Activated gamma-delta T cell treated with Interleukin-2 at 50 U/mL for 16 hours (primary cell): ENCODE results near the gene MEF2C.
"Not testable (repeated sequence)": the region's sequence is repeated elsewhere in the genome, so short reads cannot be mapped to it uniquely, and the experiment has no call there.

ENCODE experiments used
- DNase-seq: peaks from one replicate; pipeline ENCODE4 v3.0.0-alpha.2; 2020

The MEF2C gene

DNA sequence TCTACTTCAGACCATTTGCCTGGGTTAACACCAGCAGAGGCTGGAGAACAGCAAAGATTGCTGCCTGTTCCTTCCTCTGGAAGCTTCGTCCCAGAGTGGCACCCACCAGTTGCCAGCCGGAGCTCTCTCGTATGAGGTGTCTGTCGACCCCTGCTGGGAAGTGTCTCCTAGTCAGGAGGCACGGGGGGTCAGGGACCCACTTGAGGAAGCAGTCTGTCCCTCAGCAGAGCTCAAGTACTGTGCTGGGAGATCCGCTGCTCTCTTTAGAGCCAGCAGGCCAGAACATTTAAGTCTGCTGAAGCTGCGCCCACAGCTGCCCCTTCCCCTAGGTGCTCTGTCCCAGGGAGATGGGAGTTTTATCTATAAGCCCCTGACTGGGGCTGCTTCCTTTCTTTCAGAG is 84.1 kb downstream of the MEF2C start:
- not testable (repeated sequence) for DNase-seq

DNA sequence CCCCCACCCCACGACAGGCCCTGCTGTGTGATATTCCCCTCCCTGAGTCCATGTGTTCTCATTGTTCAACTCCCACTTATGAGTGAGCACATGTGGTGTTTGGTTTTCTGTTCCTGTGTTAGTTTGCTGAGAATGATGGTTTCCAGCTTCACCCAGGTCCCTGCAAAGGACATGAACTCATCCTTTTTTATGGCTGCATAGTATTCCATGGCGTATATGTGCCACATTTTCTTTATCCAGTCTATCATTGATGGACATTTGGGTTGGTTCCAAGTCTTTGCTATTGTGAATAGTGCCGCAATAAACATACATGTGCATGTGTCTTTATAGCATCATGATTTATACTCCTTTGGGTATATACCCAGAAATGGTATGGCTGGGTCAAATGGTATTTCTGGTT is 89.2 kb downstream of the MEF2C start:
- DNase-seq = not testable (repeated sequence)

DNA sequence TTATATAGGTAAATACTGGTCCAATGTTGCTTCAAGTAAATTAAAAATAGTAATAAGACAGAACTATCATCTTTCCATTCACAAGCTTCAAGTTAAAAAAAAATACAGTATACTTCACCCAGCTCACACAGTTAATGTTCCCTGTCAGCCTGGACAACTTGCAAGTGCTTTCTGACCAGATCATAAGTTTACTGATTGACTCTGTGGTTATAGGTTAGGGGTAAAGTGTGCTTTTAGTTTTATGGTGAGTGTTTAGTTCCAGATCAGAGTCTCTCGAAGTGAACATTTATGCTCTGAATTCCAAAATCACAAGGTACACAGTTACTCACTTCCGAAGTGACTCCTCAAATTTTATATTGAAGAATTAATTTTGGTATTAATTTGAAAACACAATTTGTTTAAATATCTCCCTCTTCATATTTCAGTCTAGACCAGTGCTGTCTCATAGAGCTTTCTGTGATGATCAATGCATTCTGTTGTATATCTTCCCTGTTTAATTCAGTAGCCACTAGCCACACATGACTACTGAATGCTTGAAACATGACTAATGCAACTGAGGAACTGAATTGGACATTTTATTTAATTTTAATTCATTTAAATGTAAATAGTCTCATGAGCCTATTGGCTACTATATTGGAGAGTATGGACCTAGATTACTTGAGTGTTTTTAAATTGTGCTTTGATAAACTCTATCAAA is 90.7 kb downstream of the MEF2C start:
- DNase-seq = no peak

DNA sequence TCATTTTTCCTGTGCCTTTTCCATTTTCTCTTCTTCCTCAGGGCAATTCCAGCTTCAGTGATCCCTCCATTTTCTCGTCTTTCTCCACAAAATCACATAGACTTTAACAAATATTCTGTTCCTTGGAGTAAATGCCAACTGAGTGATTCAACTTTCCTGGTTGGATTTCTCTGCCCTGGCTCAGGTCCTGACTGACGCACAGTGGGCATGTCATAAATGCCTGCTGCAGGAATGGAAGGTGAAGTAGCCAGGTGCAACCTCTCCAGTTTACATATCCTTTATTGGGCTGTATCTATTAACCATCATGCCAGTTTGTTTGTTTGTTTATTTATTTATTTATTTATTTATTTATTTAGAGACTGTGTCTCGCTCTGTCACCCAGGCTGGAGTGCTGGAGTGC is 95.1 kb downstream of the MEF2C start:
- DNase-seq = no peak

DNA sequence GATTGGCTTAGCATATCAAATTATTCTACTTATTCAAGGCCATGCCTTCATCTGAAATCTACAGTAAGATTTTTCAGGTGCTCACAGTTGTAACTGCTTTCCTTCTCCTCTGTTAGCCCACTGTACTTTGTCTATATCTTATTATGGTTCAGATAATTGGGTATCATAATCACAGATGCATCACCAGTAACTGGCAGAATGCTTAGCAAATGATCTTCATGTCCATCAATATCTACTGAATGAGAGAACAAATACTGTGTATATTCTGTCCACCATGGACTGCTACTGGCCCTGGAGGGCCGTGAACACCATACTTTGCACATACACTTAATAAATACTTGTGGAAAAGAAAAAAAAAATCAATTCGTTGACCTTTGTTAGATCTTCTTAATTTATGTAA is 96.2 kb downstream of the MEF2C start:
- DNase-seq = no peak

DNA sequence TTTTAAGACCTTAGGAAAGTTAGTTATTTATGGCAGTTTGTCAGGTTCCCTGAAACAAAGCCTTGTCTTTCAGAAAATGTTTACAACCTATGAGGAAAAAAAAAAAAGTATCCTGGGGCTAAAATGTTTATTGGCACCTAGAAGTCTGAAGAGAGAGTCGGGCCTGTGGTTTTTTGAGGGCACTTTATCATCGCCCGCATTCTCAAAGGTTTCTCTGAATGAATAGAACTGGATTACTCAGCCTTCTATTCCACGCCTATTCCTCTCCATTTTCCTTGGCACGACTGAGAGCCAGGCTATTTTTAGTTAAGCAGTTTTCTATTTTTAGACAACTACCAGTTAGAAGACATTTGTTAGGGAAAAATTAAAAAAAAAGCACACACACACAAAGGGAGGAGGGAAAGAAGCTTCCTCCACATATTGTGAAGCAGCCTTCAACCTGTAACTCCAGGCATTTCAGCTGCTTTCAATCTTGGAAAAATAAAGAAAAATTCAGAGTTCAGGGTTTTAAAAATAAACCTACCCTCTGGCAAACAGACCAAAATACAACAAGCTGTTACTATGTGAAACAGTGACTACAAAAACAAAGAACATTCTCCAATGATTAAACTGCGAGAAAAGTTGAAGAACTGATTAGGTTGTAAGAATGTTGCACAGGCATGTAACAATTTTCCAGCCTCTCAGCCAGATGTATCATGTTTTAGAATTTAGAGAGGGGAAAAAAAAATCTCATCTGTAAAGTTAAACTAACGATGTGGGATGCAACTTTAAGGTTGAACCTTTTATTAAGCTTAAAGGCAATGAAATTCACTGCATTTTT is 97.0 kb downstream of the MEF2C start:
- no peak for DNase-seq

DNA sequence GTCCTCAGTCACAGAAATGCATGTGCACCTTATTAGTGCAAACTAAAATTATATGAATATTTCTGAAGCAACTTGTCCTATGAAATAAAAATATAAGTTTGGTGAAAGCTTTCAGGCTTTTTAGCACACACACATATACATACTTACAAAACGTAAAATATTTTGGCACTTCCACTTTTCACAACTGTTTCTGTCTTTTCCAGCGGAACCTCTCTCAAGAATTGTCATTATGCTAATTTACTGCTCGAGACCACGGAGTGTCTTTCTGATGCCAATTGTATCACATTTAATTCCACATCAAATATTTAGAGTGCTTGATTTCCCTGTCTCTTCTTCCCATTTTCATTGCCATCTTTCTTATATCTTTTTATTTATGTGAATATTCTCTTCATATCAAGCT is 100.4 kb downstream of the MEF2C start:
- DNase-seq = no peak

DNA sequence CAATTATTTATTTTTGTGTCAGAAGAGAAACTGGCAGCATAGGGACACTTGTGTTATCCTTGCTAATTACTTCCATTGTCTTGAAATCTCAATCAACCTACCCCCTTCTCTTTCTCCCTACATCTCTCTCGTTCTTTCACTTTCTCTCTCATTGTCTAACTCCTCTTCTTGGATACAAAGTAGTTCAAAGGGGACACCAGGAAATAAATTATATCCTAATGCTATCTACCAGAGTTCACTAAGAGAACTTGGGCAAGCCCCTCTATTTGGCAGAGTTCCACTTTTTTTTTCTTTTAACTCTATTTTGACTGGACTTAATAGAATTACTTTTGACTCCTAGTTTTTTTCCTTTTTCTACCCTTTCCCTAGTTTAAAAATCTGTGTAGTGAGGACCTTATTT is 102.2 kb downstream of the MEF2C start:
- DNase-seq = no peak

DNA sequence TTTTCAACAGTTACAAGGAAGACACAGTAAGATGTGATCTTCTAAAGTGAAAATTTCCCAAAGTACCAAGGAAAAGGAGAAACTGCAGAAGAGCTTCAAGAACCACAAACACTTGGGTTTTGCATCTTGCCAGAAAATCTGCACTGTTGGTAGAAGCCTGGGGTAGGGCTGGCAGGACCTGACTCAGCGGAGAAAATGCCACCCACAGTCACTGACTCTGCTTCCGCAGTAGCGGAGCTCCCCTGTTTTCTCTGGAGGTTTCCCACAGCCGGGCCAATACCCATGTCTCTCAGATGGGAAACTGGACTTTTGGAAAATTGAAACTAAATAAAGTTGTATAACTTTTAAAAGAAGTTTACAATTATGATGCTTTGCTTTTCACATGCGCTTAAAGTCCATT is 104.2 kb downstream of the MEF2C start:
- no peak for DNase-seq

DNA sequence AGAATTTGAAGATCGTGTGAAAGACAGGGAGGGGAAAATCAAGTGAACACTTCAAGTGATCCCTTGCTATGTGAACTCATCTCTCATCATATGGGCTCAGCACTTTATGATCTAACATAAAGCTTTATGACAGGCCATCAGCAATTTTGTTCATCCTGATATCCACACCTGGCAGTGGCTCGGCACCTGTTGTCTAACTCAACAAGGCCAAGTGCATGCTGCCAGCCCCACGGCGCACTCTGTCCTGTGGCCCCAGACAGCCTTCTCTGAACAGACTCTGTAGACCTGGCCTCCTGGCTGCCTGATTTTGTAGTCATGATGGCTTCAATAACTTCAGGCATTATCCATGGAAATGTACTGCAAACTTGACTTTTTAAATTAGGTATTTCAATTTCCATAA is 106.3 kb downstream of the MEF2C start:
- no peak for DNase-seq

DNA sequence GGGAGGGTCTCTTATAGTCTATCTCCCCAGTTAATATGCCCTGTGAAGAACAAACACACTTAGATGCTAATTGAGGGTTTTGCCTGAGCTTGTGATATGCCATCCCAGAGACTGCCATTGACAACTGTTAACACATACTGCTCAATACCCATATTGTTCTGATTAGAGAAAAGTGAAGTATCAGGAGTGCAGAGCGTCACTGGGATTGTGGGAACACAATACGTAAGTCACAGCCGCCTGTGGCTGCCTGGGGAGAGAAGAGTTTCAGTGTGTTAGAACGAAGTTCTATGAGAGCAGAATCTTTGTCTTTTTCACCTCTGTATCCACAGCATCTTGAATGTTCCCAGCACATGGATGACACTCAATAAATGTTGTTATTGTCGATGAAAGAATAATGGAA is 110.2 kb downstream of the MEF2C start:
- DNase-seq = no peak

DNA sequence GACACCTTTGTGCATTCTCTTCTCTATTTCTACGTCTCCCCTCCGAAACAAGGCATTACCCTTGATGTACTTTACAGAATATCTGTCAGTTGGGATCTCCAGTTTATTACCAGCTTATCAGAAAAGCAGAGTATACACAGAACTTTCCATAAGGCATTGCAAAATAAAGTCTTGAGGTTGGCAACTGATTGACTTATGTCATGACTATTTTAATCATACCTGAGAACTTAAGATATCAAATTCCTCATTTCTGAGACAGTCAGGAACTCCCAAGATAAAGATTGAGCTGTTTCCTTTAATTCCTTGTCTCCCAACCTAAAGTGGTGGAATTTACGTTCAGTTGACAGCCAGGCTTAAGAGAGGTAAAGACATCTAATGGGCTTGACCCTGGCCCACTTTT is 110.9 kb downstream of the MEF2C start:
- DNase-seq = no peak

DNA sequence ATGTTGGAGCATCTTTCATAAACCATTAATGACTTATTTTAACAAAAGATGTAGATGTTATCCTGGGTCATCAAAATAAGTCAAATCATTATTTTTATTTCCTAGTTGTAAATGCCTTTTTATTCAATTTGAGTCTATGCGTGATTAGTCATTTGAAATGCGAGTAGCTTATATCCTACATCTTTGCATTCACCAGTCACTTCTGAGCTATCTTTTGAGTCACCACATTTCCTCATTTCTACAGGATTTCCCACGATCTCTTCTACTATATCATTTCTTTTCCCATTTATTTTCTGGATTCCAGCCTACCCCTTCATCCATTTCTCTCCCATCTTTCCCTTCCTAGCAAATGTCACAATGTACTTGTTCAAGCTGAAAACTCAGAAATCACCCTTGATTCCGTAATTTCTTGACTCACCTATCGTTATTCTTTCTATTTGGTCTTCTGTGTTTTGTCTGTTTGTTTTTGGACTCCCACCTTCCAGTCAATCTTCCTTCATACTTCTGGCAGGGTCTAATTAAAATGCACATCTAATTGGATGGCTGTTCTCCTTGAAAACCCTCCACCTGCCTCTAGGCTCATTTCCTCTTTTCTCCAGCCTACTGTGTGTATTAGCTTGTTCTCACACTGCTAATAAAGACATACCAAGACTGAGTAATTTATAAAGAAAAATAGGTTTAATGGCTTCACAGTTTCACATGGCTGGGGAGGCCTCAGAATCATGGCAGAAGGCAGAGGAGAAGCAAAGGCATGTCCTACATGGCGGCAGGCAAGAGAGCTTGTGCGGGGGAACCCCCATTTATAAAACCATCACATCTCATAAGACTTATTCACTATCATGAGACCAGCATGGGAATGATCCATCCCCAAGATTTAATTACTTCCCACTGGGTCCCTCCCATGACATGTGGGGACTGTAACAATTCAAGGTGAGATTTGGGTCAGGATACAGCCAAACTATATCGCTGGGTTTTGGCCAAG is 112.4 kb downstream of the MEF2C start:
- DNase-seq = no peak

DNA sequence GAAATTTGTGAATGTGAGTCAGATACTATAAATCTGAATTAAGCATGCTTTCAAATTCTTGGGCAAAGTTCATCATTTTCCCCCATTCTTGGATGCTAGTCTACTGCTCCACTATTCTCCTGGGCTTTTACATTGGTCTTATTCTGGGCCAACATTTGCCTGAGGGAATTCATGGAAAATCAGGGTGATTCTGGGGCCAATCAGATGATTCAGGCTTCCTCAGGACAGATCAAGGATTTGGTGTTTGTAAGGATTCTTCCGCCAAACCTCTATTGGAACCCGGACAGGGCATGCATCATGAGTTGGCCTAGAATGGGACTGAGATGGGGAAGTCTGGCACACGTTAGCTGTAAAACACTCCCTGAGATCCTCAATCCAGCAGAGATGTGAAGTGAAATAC is 113.8 kb downstream of the MEF2C start:
- DNase-seq = no peak

DNA sequence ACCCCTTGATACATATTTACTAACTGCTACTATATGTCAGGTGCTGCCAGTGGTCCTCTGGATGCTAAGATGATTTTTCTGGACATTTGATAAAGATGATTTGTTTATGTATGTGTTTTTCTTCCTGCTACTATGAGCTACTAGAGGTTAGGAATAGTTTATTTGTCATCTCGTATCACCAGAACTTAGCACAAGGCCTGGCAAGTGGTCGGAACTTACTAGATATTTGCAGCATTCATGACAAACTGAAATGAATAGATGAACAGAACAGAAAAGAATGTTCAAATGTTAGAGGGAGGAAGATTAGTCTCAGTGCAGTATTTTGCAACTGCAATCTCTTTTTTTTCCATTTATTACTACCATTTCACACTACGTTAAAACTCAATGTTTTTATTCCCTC is 114.6 kb downstream of the MEF2C start:
- no peak for DNase-seq

DNA sequence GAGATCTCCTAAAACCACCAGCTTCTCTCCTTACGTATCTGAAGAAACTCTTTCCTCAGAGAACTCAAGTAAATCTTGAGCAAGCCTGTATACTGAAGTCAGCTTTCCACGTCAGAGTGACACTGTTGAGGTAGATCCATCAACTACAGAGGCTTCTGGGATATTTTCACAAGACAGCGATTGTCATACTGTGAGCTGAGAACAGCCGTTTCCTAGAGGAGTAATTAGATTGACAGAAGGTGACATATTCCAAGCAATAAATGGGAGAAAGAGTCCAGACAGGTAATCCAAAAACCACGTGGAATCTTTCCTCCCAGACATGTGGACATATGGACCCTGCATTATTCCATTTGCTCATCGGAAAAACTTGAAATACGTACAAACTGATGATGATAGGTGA is 117.2 kb downstream of the MEF2C start:
- DNase-seq = no peak

DNA sequence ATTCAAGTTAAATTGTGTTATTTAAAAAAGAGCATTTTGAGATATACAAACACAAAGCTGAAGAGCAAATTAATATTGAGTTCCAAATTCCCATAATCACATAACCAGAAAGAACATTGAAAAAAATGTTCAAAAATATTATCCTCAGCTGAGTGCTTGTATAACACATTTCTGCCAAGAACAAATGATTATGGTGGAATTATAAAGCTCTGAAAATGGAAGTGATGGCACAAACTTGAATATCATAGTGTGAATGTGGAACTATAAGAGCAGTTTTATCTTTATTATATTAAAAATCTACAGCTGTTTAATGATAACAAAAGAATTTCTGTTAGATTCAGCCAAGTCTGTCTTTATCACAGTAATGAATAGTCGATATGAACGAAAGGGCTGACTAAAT is 117.8 kb downstream of the MEF2C start:
- DNase-seq = no peak

DNA sequence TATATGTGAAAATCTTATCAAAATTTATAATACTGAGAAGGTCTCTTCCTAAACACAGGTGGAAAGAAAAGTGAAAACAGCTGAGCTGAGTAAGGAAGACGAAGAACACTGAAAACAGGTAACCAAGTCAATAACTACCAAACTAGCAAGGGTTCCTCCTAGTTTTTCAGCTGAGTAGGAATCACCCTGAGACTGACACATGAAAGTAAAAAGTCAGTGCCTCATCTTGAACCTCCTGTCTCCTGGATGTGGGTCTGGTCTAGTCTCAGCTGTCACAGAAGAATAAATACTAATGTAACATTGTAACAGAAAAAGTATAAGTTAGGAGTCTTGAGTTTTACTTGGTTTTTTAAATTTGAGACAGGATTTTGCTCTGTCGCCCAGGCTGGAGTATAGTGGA is 121.0 kb downstream of the MEF2C start:
- DNase-seq = no peak

DNA sequence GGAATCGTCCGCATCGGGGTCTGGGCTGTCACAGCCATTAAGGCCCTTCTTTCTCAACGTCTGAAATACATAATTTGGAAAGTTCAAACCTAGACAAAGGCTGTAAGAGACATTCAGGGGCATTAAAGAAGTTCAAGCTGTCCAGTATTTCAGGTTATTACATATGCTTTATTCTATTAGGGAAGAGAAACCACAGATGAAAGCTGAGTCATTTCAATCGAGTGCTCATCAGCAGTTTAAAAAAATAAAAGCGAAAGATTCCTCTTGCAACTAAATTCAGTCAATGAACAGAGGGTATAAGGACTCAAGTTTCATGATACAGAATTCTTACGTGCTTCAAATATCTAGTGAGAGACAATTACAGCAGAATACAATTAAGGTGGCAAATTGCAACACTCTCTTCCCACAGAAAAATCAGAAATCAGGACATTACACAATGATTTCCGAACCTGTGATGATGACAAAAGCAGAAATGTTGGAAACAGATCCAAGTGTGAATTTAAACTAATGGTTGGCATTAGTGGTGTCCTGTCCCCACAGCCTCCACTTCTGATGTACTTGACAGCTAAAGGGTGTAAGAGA is 121.6 kb downstream of the MEF2C start:
- DNase-seq = no peak

DNA sequence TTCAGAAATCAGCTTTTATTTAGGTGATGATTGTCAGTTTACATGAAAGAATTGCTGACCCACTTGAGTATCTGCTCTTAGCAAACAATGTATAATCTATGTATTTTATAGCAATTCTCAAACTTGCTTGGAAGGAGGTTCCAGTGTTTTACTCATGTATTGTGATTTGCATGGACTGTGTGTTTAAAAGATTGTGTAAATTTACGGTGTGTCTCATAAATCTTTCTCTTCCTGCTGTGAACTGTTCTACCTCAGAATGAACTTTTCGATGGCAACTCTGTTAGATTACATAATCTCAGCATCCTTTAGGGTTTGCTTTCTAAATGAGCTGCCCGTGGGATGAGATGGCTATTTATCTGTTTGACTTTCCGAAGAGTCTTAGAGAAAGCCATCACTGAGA is 122.5 kb downstream of the MEF2C start:
- DNase-seq = no peak

DNA sequence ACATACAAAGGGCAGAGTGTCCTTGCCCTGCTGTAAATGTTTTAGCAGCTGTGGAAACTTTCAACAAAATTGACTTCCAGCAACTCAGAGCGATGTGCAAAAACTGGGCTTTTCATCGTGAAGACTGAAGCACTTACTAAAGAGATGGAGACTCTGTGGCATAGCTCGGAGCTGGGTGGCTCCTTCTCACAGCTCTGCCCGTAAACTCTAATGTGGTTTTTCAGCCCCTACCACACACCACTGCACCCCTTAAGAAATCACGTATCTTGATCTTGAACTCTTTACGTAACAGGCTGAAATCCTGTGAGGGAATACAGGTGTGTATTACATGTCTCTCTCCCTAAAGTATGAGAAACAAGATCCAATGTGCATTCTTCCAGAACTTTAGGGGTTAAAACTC is 124.4 kb downstream of the MEF2C start:
- DNase-seq = no peak

DNA sequence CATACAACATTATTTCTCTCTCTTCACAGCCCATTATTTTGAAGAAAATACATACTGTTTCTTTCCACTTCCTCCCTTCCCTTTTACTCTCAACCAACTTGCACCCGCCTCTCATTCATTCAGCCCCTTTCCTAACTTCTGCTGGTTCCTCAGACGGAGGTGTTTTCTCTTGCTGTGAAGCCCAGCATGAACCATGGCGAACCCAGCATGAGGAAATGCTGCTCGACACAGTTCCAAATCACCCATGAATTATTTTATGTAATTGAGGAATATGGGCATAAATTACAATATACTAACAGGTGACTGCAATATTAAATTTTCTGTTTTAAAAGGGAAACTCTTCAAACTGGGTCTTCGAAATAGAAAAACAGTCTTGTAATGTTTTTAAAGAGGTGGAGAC is 124.8 kb downstream of the MEF2C start:
- DNase-seq = no peak

DNA sequence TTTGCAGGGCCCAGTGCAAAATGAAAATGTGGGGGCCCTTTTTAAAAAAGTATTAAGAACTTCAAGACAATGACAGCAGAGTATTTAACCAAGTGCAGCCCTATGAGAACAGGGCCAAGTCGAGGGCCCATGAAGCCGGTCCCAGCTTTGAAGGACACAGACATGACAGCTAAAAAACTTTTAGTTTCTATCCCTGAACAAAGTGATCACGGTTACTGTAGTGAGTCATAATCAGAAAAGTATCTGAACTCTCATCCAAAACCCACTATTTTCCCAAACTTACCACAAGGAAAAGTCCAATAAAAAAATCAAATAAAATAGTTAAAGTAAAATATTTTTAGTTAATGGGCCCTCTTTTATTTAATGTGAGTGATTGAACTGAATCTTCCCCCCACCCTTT is 126.0 kb downstream of the MEF2C start:
- DNase-seq = no peak
